GM12801 (cell line): ENCODE measurements around the gene LMNA.

Experiments used
- CTCF ChIP-seq: IDR thresholded peaks from one replicate; pipeline ENCODE4 v1.5.1; 2011; ENCODE audit warnings: control low read depth; ENCODE audit not compliant: insufficient read length; ENCODE audit errors: extremely low read depth

The LMNA gene

DNA sequence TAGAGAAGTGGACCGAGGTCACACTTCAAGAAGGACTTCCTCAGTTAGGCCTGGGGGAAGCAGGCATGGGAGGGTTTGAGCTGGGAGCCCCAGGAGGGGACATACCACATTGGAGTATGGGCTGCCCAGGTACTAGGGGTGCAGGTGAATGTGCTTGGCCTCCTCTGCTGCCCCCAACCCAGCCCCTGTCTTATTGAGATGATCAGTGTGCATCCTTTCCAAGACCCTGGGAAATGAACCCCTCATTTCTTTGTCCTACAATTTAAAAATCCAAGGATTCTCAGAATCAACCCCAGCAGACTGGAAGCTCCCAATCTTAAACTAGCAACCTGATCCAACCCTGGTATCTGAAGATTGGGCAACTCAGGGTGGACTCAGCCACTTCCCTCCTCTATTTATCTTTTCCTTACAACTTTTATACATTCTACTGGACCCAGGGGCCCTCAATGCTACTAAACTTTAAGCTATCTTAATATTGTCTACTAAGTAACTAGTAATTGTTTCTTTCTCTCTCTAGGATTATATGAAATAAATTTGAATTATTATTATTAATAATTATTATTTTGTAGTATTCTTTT is 41.3 kb upstream of the LMNA start:
- TF ChIP-seq CTCF = no peak

GRCh38 chr1:156073740-156074139 is 40.8 kb upstream of the LMNA start:
- no peak for TF ChIP-seq CTCF

- no peak for TF ChIP-seq CTCF
Observed at GRCh38 chr1:156074661-156075060, 39.9 kb upstream of the LMNA start.

DNA sequence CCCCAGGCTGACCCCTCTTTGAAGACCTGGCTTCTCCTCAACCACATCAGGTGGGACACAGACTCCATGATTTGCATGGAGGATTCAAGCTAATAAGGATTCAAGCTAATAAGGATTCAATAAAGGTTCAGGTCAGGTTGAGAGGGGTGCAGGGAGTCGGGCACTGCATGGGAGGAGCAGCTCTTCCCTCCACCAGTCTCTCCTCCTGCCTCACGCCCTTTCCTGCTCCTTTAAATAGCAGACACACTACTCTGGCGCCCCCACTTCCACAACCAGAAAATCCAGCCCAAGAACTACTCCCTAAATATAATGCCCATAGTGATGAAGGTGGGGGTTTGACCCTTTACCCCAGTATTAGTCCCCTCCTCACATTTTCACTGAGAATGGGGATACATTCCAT is 39.3 kb upstream of the LMNA start:
- no peak for TF ChIP-seq CTCF

GRCh38 chr1:156075775-156076204 is 38.7 kb upstream of the LMNA start:
- TF ChIP-seq CTCF = no peak

DNA sequence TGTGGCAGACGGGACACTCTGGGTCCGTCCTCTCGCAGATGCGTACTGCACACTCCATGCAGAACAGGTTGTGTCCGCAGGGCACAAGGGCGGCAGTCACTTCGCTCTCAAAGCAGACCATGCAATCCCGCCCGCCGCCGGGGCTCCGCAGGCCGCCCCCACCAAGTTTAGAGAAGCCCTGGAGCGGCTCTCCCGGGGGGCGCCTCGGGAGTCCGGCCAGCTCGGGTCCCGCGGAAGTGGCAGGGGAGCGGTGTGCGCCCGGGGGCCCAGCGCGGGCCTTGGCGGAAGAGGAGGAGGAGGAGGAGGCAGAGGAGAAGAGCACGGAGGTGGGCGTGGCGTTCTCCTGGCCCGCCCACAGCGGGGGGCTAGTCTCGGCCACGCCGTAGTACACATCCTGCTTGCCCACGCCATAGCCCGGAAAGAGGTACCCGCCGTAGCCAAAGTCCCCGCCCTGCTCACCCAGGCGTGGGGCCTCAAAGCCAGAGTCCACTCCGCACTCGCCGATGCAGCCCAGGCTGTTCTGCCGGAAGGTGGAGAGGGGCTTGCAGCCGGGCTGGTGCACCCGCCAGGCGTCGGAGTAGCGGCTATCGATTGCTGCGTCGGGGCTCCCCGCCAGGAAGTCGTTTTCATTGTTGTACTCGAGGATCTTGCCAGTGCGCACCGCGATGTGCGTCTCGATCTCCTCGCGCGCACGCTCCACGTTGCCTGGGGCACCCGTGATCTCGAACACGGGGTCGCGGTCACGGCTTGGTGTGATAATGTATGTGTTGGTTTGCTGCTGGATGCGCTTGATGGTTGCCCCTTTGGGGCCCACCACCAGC is 37.7 kb upstream of the LMNA start:
- no peak for TF ChIP-seq CTCF

DNA sequence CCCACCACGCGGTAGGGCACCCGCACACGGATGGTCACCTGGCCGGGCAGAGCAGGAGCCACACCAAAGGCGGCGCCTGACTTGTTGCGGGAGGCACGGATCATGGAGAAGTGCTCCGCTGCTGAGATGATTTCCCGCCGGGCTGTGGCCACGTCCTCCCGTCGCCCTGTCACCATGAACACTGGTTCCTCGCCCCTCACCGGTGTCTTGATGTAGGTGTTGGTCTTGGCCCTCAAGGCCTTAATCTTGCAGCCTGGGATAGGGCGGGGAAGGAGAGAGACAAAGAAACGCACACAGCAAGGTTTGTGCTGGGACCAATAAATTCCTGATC is 37.1 kb upstream of the LMNA start:
- TF ChIP-seq CTCF = no peak
